Neutrophil (primary cell): ENCODE results near the gene NDST1.

Source experiments
- H3K27ac ChIP-seq: fragments of 200-600 bp; sonication (generic); 2 replicates; pipeline ENCODE4 v1.5.1; 2016; ENCODE audit warnings: mild to moderate bottlenecking, moderate library complexity
- H3K27me3 ChIP-seq: fragments of 200-600 bp; sonication (generic); 2 replicates; pipeline ENCODE4 v1.6.0; 2016; ENCODE audit warnings: mild to moderate bottlenecking
- H3K36me3 ChIP-seq: fragments of 200-600 bp; sonication (generic); 2 replicates; pipeline ENCODE4 v1.5.1; 2017
- H3K4me1 ChIP-seq, 2 experiments: fragments of 200-600 bp in 1 of 2; sonication (generic) in 1 of 2; 1 replicate in 1 of 2; 2 replicates in 1 of 2; pipeline versions ENCODE4 v1.5.1 to v1.6.1; 2013 to 2016; ENCODE audit warnings: low read depth in 1 of 2, low read length in 1 of 2, mild to moderate bottlenecking in 1 of 2, moderate library complexity in 1 of 2; ENCODE audit not compliant: control insufficient read depth in 1 of 2, insufficient read depth in 1 of 2
- H3K4me3 ChIP-seq, 2 experiments: fragments of 200-600 bp in 1 of 2; sonication (generic) in 1 of 2; 1 replicate in 1 of 2; 2 replicates in 1 of 2; pipeline ENCODE4 v1.5.1; 2013 to 2016; ENCODE audit warnings: low read depth in 1 of 2, low read length in 1 of 2, mild to moderate bottlenecking in 1 of 2, moderate library complexity in 1 of 2
- H3K9me3 ChIP-seq: fragments of 200-600 bp; sonication (generic); 2 replicates; pipeline ENCODE4 v1.5.1; 2016
- TF ChIP-seq, protein P1 (sequence below): fragments of 200-600 bp; sonication (generic); IDR thresholded peaks from 2 replicates; pipeline ENCODE4 v1.5.1; 2016; ENCODE audit warnings: antibody characterized with exemption

The NDST1 gene

DNA sequence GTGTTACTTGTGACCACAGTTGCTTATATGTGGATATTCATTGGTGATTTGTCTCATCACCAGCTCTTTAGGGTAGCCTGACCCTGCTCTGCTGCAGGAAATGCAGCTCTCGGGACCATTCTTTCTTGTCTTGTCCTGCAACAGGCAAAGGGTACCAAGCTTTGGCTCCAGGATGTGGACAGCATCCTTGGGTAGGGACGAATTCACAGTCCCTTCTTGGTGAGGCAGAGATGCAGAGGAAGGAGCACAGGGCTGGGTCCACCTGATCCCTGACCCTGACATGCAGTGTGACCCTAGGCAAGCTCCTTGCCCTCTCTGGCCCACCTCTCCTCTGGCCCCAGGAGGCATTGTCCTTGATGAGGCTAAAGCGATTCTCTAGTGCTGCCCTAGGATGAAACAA, 95.6 kb downstream of the NDST1 start:
- no peak overlapping the region for H3K27ac ChIP-seq
- H3K36me3 ChIP-seq, result no peaks in the 10 kb centered on the region
- no peak overlapping the region for H3K4me3 ChIP-seq
- no peaks in the 10 kb centered on the region for H3K27me3 ChIP-seq
- TF ChIP-seq, protein P1, sequence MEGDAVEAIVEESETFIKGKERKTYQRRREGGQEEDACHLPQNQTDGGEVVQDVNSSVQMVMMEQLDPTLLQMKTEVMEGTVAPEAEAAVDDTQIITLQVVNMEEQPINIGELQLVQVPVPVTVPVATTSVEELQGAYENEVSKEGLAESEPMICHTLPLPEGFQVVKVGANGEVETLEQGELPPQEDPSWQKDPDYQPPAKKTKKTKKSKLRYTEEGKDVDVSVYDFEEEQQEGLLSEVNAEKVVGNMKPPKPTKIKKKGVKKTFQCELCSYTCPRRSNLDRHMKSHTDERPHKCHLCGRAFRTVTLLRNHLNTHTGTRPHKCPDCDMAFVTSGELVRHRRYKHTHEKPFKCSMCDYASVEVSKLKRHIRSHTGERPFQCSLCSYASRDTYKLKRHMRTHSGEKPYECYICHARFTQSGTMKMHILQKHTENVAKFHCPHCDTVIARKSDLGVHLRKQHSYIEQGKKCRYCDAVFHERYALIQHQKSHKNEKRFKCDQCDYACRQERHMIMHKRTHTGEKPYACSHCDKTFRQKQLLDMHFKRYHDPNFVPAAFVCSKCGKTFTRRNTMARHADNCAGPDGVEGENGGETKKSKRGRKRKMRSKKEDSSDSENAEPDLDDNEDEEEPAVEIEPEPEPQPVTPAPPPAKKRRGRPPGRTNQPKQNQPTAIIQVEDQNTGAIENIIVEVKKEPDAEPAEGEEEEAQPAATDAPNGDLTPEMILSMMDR, result no peak
- H3K9me3 ChIP-seq, result no peaks in the 10 kb centered on the region
- H3K4me1 ChIP-seq, result no peaks in the 10 kb centered on the region

DNA sequence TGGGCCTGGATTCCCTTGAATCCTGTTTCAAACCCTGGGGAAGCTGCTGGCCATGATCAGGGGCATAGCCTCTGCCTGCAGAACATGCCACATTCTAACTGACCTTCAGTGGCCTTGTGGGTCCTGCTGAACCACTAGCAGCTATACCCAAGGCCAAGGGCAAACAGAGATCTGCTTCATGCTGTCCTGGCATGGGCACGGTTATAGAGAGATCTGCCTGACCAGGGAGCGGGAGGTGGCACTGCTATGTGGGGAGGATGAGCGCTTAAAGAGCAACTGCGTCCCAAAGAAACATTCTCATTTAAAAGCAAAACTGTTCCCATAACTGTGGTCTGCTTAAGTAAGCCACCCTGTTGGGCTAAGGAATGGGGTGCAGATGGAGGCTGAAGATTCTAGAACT, 96.1 kb downstream of the NDST1 start:
- no peaks in the 10 kb centered on the region for H3K27me3 ChIP-seq
- H3K27ac ChIP-seq, result no peak overlapping the region
- H3K36me3 ChIP-seq, result no peaks in the 10 kb centered on the region
- no peaks in the 10 kb centered on the region for H3K9me3 ChIP-seq
- no peaks in the 10 kb centered on the region for H3K4me1 ChIP-seq
- TF ChIP-seq, protein P1, result no peak
- H3K4me3 ChIP-seq, result no peak overlapping the region

DNA sequence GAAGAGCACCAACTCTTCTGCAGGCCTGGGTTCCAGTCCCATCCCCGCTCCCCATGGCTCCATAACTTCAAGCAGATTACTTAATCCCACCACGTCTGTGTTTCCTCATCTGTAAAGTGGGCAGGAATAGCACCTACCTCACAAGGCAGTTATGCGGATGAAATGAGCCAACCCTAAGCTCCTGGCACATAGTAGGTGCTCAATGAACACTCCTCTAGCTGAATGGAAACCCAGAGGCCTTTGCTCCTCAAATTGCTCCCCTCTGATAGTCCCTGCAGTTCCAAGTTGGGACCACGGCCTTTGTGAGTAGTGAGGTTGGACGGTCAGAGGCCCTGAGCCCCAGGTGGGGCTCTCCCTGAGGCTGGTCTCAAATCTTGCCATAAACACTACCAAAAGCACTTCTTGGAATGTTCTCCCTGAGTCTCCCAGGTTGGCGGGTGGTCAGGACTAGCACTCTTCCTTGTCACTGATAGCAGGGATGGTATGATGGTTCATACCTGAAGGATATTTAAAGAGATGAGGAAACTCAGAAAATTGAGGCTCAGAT, 97.0 kb downstream of the NDST1 start:
- Histone ChIP-seq H3K36me3 (no peaks in the 10 kb centered on the region), H3K4me3 (no peak overlapping the region), H3K4me1 (no peaks in the 10 kb centered on the region), H3K9me3 (no peaks in the 10 kb centered on the region), H3K27ac (no peak overlapping the region), H3K27me3 (no peaks in the 10 kb centered on the region)
- TF ChIP-seq, protein P1, result no peak

DNA sequence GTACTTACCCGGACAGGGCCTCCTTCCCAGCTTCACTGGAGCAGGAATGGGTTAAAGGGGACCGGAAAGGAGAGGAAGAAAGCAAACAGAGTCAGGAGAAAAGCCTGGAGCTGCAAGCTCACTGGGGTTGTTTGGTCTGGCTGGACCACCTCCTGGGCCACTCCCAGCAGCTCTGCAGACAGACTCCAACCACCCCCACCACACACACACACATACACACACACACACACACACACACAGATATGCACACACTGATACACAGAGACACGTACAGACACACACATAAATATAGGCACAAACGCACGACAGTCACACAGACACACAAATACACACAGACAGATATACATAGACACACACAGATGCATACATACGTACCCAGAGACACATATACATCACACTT, 97.6 kb downstream of the NDST1 start:
- no peaks in the 10 kb centered on the region for H3K27me3 ChIP-seq
- no peaks in the 10 kb centered on the region for H3K36me3 ChIP-seq
- H3K4me1 ChIP-seq, result no peaks in the 10 kb centered on the region
- TF ChIP-seq, protein P1, result no peak
- no peak overlapping the region for H3K27ac ChIP-seq
- H3K4me3 ChIP-seq, result no peak overlapping the region
- no peaks in the 10 kb centered on the region for H3K9me3 ChIP-seq

DNA sequence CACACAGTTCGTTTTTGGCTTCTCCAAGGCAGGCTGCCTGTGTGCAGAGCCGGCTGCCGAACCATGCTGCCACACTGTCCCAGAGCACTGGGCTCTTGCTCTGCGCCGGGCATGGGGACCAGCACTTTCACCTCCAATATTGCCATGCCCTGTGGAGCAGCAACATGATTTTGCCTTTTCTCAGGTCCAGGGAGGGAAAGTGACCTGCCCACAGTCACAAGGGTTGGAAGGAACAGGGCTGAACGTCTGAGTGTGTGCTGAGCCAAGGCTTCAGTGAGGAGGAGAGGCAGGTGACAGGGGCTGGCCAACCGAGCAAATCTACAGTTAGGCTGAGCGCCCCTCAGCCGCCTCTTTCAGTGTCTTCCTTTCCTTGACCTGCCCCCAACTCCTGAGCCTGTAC, 98.5 kb downstream of the NDST1 start:
- Histone ChIP-seq H3K27ac (no peak overlapping the region), H3K9me3 (no peaks in the 10 kb centered on the region), H3K4me1 (no peaks in the 10 kb centered on the region), H3K27me3 (no peaks in the 10 kb centered on the region), H3K36me3 (no peaks in the 10 kb centered on the region), H3K4me3 (no peak overlapping the region)
- TF ChIP-seq, protein P1, result no peak

DNA sequence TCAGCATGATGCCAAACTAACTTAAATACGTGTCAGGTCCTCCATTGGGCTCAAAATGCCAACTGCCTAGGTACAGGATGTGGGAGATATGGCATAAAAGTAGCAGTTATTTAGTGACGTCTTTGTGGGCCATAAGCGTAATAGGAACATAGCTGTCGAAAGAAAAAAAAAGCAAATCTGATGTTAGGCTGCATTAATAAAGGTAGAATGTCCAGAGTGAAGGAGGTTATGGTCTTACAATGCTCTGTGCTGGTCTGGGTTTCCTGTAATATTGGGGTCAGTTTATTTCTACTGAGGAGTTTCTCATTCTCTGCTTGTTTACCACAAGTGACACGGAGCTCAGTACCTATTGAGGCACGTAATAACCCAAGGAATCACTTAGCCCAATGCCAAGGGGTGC, 99.2 kb downstream of the NDST1 start:
- Histone ChIP-seq H3K27me3 (no peaks in the 10 kb centered on the region), H3K27ac (no peak overlapping the region), H3K4me1 (no peaks in the 10 kb centered on the region), H3K36me3 (no peaks in the 10 kb centered on the region), H3K9me3 (no peaks in the 10 kb centered on the region), H3K4me3 (no peak overlapping the region)
- TF ChIP-seq, protein P1, result no peak
